Liver (tissue), 9 donors: Measurements from ENCODE around the gene PANK1. TPM values are rescaled to one million over a fixed set of nuclear protein-coding genes. Genes with fewer than 3 reads are reported as not detected.

Experiments used
- DNase-seq: peaks from one replicate; pipeline ENCODE4 v3.0.0-alpha.2; 2017; ENCODE audit warnings: low spot score
- H3K27ac ChIP-seq, 2 donors: one replicate each; pipeline ENCODE4 v1.7.0; 2013; ENCODE audit warnings: inconsistent platforms in 2 of 2, low read length in 2 of 2, control low read depth in 1 of 2, low read depth in 1 of 2, mild to moderate bottlenecking in 1 of 2
- H3K27me3 ChIP-seq, 4 donors: one replicate each; pipeline versions ENCODE4 v1.6.1 to v1.7.0; 2013; ENCODE audit warnings: low read length in 3 of 4, inconsistent platforms in 1 of 4, mild to moderate bottlenecking in 1 of 4, moderate library complexity in 1 of 4; ENCODE audit not compliant: control insufficient read depth in 4 of 4, insufficient read depth in 4 of 4
- H3K36me3 ChIP-seq, 4 donors: one replicate each; pipeline versions ENCODE4 v1.6.1 to v1.7.0; 2013; ENCODE audit warnings: low read length in 3 of 4, mild to moderate bottlenecking in 3 of 4, low read depth in 1 of 4, moderate library complexity in 1 of 4; ENCODE audit not compliant: control insufficient read depth in 4 of 4, insufficient read depth in 3 of 4
- H3K4me1 ChIP-seq, 4 donors: one replicate each; pipeline versions ENCODE4 v1.6.1 to v1.7.0; 2013; ENCODE audit warnings: low read length in 3 of 4, mild to moderate bottlenecking in 3 of 4, moderate library complexity in 1 of 4; ENCODE audit not compliant: control insufficient read depth in 4 of 4, insufficient read depth in 4 of 4
- H3K4me3 ChIP-seq, 3 donors: one replicate each; pipeline versions ENCODE4 v1.6.1 to v1.7.0; 2013; ENCODE audit warnings: low read length in 3 of 3, control low read depth in 1 of 3, low read depth in 1 of 3, mild to moderate bottlenecking in 1 of 3
- H3K9ac ChIP-seq, 2 donors: one replicate each; pipeline ENCODE4 v1.7.0; 2013; ENCODE audit warnings: low read length in 2 of 2, mild to moderate bottlenecking in 2 of 2, moderate library complexity in 2 of 2, control low read depth in 1 of 2, low read depth in 1 of 2
- H3K9me3 ChIP-seq, 4 donors: one replicate each; pipeline versions ENCODE4 v1.6.1 to v1.7.0; 2013; ENCODE audit warnings: low read length in 3 of 4; ENCODE audit not compliant: control insufficient read depth in 4 of 4
- EGR1 ChIP-seq, 2 donors: IDR thresholded peaks; 2 replicates each; pipeline ENCODE4 v1.6.1; 2016 to 2018; ENCODE audit warnings: antibody characterized with exemption in 2 of 2, low read depth in 2 of 2
- FOXA1 ChIP-seq: IDR thresholded peaks from 2 replicates; pipeline ENCODE4 v1.6.1; 2016; ENCODE audit warnings: antibody characterized with exemption
- FOXA2 ChIP-seq: IDR thresholded peaks from 2 replicates; pipeline ENCODE4 v1.6.1; 2016; ENCODE audit warnings: antibody characterized with exemption
- GABPA ChIP-seq, 2 donors: IDR thresholded peaks in 1 of 2; conservative IDR thresholded peaks in 1 of 2; 2 replicates each; pipeline ENCODE4 v1.6.1; 2016; ENCODE audit warnings: antibody characterized with exemption in 2 of 2, mild to moderate bottlenecking in 1 of 2, moderate library complexity in 1 of 2
- HNF4G ChIP-seq: IDR thresholded peaks from 2 replicates; pipeline ENCODE4 v1.6.1; 2016; ENCODE audit warnings: antibody characterized with exemption
- JUND ChIP-seq, 2 donors: IDR thresholded peaks; 2 replicates each; pipeline ENCODE4 v1.6.1; 2016; ENCODE audit warnings: antibody characterized with exemption in 2 of 2
- NR2F2 ChIP-seq: IDR thresholded peaks from 2 replicates; pipeline ENCODE4 v1.6.1; 2016; ENCODE audit warnings: antibody characterized with exemption
- SP1 ChIP-seq: IDR thresholded peaks from 2 replicates; pipeline ENCODE4 v1.6.1; 2018; ENCODE audit warnings: antibody characterized with exemption, mild to moderate bottlenecking
- TAF1 ChIP-seq: conservative IDR thresholded peaks from 2 replicates; pipeline ENCODE4 v1.6.1; 2016; ENCODE audit warnings: antibody characterized with exemption, mild to moderate bottlenecking
- YY1 ChIP-seq: IDR thresholded peaks from 2 replicates; pipeline ENCODE4 v1.6.1; 2016; ENCODE audit warnings: antibody characterized with exemption, mild to moderate bottlenecking
- WGBS: extraction: QIAGEN DNeasy Blood & Tissue Kit; methylation state at CpG from one replicate; pipeline ENCODE4 v1.1.7; 2013; 5-methylcytosine and 5-hydroxymethylcytosine counted together
- polyA plus RNA-seq, 2 donors: library from polyadenylated mRNA; stranded (reverse) in 1 of 2; unstranded in 1 of 2; fragments of 200-250 nt in 1 of 2; fragments of >200 nt in 1 of 2; fragmentation: Nextera tagmentation in 1 of 2; extraction: Ambion mirVana in 1 of 2; gene quantifications; one replicate each; pipeline versions ENCODE4 v1.2.1 to v1.2.3, GENCODE V29; 2013 to 2015
- total RNA-seq, 2 donors: library from RNA; depleted of rRNA; stranded (reverse); fragments of >200 nt; gene quantifications; one replicate each; pipeline ENCODE4 v1.2.3, GENCODE V29; 2014
- TF ChIP-seq, protein P1 (sequence below): IDR thresholded peaks from 2 replicates; pipeline ENCODE4 v1.6.1; 2016; ENCODE audit warnings: antibody characterized with exemption, mild to moderate bottlenecking
- TF ChIP-seq, protein P2 (sequence below): IDR thresholded peaks from 2 replicates; pipeline ENCODE4 v1.6.1; 2016; ENCODE audit warnings: antibody characterized with exemption
- TF ChIP-seq, protein P3 (sequence below): IDR thresholded peaks from 2 replicates; pipeline ENCODE4 v1.6.1; 2016; ENCODE audit warnings: antibody characterized with exemption
- TF ChIP-seq, protein P4 (sequence below): IDR thresholded peaks from 2 replicates; pipeline ENCODE4 v1.6.1; 2016; ENCODE audit warnings: antibody characterized with exemption
- donor health status: healthy.
- donor health status: healthy.
- donor health status: healthy.
- donor health status: healthy.
- donor health status: healthy.

Gene PANK1
- total RNA-seq (100 to 1,000 TPM in 1 of 2 donors, 10 to 100 TPM in 1; 50.8 to 105 TPM), polyA plus RNA-seq (10 to 100 TPM; 30.0 to 38.6 TPM)

DNA sequence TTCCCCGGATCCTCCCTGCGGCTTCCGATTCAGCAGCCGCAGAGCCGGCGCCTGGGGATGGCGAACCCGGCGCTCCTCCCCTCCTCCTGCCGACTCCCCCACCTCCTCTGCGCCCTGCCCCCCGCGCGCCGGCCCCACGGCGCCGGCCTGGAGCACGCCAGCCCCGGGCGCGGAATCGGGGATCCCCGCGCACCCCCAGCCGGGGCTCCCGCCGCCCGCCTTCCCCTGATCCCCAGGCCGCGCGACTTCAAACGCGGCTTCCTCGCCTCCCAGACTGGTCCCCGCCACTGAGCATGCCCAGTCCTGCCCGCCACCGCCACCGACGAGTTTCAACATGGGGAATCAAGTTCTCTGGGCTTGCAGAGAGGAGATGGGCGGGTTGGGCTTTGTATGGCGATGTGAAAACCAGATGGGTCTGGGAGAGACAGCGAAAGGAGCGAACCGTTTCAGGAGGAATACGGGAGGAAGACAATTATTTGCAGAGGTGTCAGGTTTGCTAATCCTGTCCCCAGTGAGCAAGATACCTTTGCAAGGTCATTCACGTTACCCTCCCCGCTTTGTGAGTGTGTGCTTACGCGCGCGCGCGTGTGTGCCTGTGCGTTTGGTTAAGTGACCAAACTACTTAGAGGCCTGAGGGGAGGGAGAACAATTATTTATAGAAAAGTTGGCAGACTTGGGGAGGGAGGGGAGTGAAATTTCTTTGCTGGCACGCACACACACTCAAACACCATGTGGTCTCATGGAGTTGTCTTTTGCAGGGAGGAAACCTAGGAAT, at the start of gene PANK1:
PANK1 (minus strand) TSS at position 276 of the 775 bp plus-strand sequence. CDS start 351 bp downstream, outside the sequence.
- Histone ChIP-seq H3K4me1 (peaks cover 0 to 40% (median 18%) of the 10 kb centered on the region in 4 donors), H3K36me3 (no peaks in the 10 kb centered on the region), H3K9me3 (no peaks in the 10 kb centered on the region), H3K27me3 (no peaks in the 10 kb centered on the region), H3K4me3 (peak within 1 kb of the TSS; percentile 82 to 86 (median 85)), H3K9ac (peak within 1 kb of the TSS; percentile 80 to 87), H3K27ac (peak within 1 kb of the TSS; percentile 76 to 90)
- TF ChIP-seq, protein P1, sequence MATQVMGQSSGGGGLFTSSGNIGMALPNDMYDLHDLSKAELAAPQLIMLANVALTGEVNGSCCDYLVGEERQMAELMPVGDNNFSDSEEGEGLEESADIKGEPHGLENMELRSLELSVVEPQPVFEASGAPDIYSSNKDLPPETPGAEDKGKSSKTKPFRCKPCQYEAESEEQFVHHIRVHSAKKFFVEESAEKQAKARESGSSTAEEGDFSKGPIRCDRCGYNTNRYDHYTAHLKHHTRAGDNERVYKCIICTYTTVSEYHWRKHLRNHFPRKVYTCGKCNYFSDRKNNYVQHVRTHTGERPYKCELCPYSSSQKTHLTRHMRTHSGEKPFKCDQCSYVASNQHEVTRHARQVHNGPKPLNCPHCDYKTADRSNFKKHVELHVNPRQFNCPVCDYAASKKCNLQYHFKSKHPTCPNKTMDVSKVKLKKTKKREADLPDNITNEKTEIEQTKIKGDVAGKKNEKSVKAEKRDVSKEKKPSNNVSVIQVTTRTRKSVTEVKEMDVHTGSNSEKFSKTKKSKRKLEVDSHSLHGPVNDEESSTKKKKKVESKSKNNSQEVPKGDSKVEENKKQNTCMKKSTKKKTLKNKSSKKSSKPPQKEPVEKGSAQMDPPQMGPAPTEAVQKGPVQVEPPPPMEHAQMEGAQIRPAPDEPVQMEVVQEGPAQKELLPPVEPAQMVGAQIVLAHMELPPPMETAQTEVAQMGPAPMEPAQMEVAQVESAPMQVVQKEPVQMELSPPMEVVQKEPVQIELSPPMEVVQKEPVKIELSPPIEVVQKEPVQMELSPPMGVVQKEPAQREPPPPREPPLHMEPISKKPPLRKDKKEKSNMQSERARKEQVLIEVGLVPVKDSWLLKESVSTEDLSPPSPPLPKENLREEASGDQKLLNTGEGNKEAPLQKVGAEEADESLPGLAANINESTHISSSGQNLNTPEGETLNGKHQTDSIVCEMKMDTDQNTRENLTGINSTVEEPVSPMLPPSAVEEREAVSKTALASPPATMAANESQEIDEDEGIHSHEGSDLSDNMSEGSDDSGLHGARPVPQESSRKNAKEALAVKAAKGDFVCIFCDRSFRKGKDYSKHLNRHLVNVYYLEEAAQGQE = peak; percentile 26
- TF ChIP-seq YY1 (peak; percentile 65), TAF1 (peak; percentile 7), FOXA1 (no peak)
- DNase-seq = peak; percentile 70
- WGBS = under 1% methylated on average over 56 of the region's 56 CpGs

DNA sequence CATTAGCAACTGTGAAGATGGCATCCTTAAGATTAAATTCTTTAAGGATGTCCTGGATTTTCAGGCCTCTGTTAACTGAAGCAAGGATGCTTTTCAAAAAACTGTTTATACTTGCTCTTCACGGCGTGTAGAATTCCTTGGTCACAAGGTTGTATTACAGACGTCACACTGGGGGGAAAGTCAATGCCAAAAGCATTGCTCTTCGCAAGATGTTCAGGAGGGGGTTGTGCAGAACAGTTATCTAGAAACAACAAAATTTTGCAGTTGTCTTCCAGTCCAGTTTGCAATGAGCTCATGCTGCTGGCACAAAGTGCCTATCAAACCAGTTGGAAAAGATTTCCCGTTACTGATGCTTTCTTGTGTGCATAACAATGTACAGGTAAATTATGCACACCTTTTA, 48.1 kb upstream of the PANK1 start:
- Histone ChIP-seq H3K36me3 (no peaks in the 10 kb centered on the region), H3K9ac (no peak overlapping the region), H3K9me3 (no peaks in the 10 kb centered on the region), H3K27ac (no peak overlapping the region), H3K4me3 (no peak overlapping the region), H3K27me3 (no peaks in the 10 kb centered on the region), H3K4me1 (no peaks in the 10 kb centered on the region)
- 98% methylated on average over 5 of the region's 5 CpGs for WGBS
- TF ChIP-seq, protein P2, sequence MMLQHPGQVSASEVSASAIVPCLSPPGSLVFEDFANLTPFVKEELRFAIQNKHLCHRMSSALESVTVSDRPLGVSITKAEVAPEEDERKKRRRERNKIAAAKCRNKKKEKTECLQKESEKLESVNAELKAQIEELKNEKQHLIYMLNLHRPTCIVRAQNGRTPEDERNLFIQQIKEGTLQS = no peak
- TF ChIP-seq, protein P1 = no peak
- TF ChIP-seq HNF4G = no peak
- no peak for TF ChIP-seq TAF1
- no peak for TF ChIP-seq GABPA (IDR thresholded peaks at IDR 0.05 in 1 of 2, conservative IDR thresholded peaks at IDR 0.05 in 1 of 2)
- TF ChIP-seq SP1 = no peak
- TF ChIP-seq, protein P3, sequence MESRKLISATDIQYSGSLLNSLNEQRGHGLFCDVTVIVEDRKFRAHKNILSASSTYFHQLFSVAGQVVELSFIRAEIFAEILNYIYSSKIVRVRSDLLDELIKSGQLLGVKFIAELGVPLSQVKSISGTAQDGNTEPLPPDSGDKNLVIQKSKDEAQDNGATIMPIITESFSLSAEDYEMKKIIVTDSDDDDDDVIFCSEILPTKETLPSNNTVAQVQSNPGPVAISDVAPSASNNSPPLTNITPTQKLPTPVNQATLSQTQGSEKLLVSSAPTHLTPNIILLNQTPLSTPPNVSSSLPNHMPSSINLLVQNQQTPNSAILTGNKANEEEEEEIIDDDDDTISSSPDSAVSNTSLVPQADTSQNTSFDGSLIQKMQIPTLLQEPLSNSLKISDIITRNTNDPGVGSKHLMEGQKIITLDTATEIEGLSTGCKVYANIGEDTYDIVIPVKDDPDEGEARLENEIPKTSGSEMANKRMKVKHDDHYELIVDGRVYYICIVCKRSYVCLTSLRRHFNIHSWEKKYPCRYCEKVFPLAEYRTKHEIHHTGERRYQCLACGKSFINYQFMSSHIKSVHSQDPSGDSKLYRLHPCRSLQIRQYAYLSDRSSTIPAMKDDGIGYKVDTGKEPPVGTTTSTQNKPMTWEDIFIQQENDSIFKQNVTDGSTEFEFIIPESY = no peak
- TF ChIP-seq EGR1 (IDR thresholded peaks at IDR 0.05; ENCODE audit: low read depth in 2 of 2) = no peak
- no peak for TF ChIP-seq NR2F2
- TF ChIP-seq, protein P4, sequence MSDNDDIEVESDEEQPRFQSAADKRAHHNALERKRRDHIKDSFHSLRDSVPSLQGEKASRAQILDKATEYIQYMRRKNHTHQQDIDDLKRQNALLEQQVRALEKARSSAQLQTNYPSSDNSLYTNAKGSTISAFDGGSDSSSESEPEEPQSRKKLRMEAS = no peak
- no peak for TF ChIP-seq FOXA2
- TF ChIP-seq JUND (IDR thresholded peaks at IDR 0.05) = no peak
- no peak for TF ChIP-seq YY1
- DNase-seq = no peak
